ENCODE results near the gene OR51D1.

DNA sequence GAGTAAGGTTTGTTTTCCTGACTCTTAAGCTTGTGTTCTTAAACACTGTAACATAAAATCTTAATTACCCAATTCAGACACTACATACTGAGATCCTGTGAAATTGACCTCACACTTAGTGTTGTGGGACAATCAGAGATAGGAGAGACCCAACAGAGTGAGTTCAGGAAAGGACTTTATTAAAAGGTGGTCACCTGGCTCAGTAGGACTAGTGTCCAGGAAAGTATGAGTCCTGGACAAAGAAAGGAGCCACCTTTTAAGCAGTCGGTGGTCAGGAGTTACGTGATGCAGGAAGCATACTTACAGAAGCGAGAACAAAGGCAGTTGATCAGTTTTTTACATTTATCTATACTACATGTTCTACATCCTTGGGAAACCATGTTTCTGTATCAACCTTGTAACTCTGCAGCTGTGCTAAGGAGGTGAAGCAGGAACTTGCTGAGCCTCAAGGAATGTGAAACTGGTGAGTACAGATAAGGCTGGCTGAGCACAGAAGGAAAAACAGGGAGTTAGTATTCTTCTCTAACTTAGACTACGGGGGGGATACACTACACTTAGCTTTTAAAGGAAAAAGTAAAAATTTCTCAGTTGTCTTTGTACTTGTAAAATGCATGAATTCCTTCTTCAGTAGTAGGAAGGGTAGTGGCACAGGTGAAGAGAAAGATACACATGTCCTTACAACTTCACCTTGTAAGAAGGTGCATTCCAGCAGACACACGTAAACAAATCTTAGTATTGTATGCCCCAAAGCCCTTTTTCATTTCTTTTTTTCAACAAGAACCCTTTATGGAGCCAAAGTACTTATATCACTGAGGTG is 21.6 kb downstream of the OR51D1 start:
- TF ChIP-seq POLR2AphosphoS5 (IDR thresholded peaks at IDR 0.05; ENCODE audit: borderline replicate concordance, low read depth, low read length) (no peak), EZH2 (IDR thresholded peaks at IDR 0.05) (no peak), FOXP2 (optimal IDR thresholded peaks at IDR 0.05; ENCODE audit: control extremely low read depth, extremely low read length, insufficient read depth) (no peak)
